ENCODE measurements around the gene POU2F1. TPM values are rescaled to one million over a fixed set of nuclear protein-coding genes. Genes with fewer than 3 reads are reported as not detected.

POU2F1 gene
- total and polyA plus RNA-seq, 8 donors = 1.2 to 36.2 (median 7.7) TPM

- Histone ChIP-seq H3K27ac (no peak overlapping the region), H3K9me3 (no peaks in the 10 kb centered on the region), H3K4me1 (no peaks in the 10 kb centered on the region), H3K4me3 (no peak overlapping the region), H3K27me3 (no peaks in the 10 kb centered on the region), H3K36me3 (no peaks in the 10 kb centered on the region)
- DNase-seq = no peak
- intact Hi-C loops (cut with DNase I; ENCODE audit: low total_unique reads) = no loop called here
- TF ChIP-seq POLR2AphosphoS5 (IDR thresholded peaks at IDR 0.05) (no peak), POLR2A (IDR thresholded peaks at IDR 0.05) (no peak), EP300 (IDR thresholded peaks at IDR 0.05) (no peak), CTCF (IDR thresholded peaks at IDR 0.05) (no peak)
- WGBS, 5 donors = 82 to 91% (median 88%) methylated on average over 3 of the region's 3 CpGs
Measured at GRCh38 chr1:167194182-167194581, 26.5 kb upstream of the POU2F1 start.

GRCh38 chr1:167196166-167196565, 24.5 kb upstream of the POU2F1 start:
- Histone ChIP-seq H3K9me3 (no peaks in the 10 kb centered on the region), H3K36me3 (no peaks in the 10 kb centered on the region), H3K27ac (no peak overlapping the region), H3K27me3 (no peaks in the 10 kb centered on the region), H3K4me1 (no peaks in the 10 kb centered on the region), H3K4me3 (no peak overlapping the region)
- intact Hi-C loops (cut with DNase I; ENCODE audit: low total_unique reads) = no loop called here
- DNase-seq = no peak
- no peak for TF ChIP-seq POLR2A (IDR thresholded peaks at IDR 0.05)
- no peak for TF ChIP-seq CTCF (IDR thresholded peaks at IDR 0.05)
- no peak for TF ChIP-seq EP300 (IDR thresholded peaks at IDR 0.05)
- TF ChIP-seq POLR2AphosphoS5 (IDR thresholded peaks at IDR 0.05) = no peak

- H3K27me3 ChIP-seq = no peaks in the 10 kb centered on the region
- no peaks in the 10 kb centered on the region for H3K4me1 ChIP-seq
- intact Hi-C loops (cut with DNase I; ENCODE audit: low total_unique reads) = no loop called here
- H3K4me3 ChIP-seq = no peak overlapping the region
- no peaks in the 10 kb centered on the region for H3K36me3 ChIP-seq
- H3K27ac ChIP-seq = no peak overlapping the region
- H3K9me3 ChIP-seq = no peaks in the 10 kb centered on the region
- DNase-seq = no peak
- 0 to 56% (median 0%) methylated on average over 1 of the region's 1 CpG for WGBS, 5 donors
- TF ChIP-seq CTCF (IDR thresholded peaks at IDR 0.05) (no peak), POLR2AphosphoS5 (IDR thresholded peaks at IDR 0.05) (no peak), EP300 (IDR thresholded peaks at IDR 0.05) (no peak), POLR2A (IDR thresholded peaks at IDR 0.05) (no peak)
Measured at GRCh38 chr1:167197236-167197635, 23.4 kb upstream of the POU2F1 start.

- intact Hi-C loops (cut with DNase I; ENCODE audit: low total_unique reads) = no loop called here
- no peak for DNase-seq
Measured at GRCh38 chr1:167197692-167198091, 23.0 kb upstream of the POU2F1 start.

More at GRCh38 chr1:167197692-167198091, 23.0 kb upstream of the POU2F1 start:
- Histone ChIP-seq H3K4me3 (no peak overlapping the region), H3K36me3 (no peaks in the 10 kb centered on the region), H3K9me3 (no peaks in the 10 kb centered on the region), H3K27ac (no peak overlapping the region), H3K4me1 (no peaks in the 10 kb centered on the region), H3K27me3 (no peaks in the 10 kb centered on the region)
- WGBS, 5 donors = 92 to 98% (median 94%) methylated on average over 4 of the region's 4 CpGs
- TF ChIP-seq CTCF (IDR thresholded peaks at IDR 0.05) (no peak), EP300 (IDR thresholded peaks at IDR 0.05) (no peak), POLR2AphosphoS5 (IDR thresholded peaks at IDR 0.05) (no peak), POLR2A (IDR thresholded peaks at IDR 0.05) (no peak)

All from stomach (tissue), 9 donors.